Mesenchymal stem cell (in vitro differentiated cells and primary cell): Measurements from ENCODE around the gene NACC2.

Experiments used
- DNase-seq: peaks from one replicate; pipeline ENCODE4 v3.0.0-alpha.2; 2013
- H2AFZ ChIP-seq: one replicate; pipeline ENCODE4 v1.6.1; 2013; ENCODE audit warnings: low read depth, mild to moderate bottlenecking, control low read depth, inconsistent platforms, low read length, moderate library complexity
- H2AK5ac ChIP-seq: 2 replicates; pipeline ENCODE4 v1.6.1; 2013; ENCODE audit warnings: low read length, moderate library complexity, mild to moderate bottlenecking, inconsistent platforms; ENCODE audit not compliant: severe bottlenecking
- H2BK120ac ChIP-seq: one replicate; pipeline ENCODE4 v1.6.1; 2013; ENCODE audit warnings: low read depth, mild to moderate bottlenecking, inconsistent platforms, low read length, moderate library complexity
- H2BK12ac ChIP-seq, 2 experiments: one replicate each; pipeline ENCODE4 v1.6.1; 2013; ENCODE audit warnings: inconsistent platforms in 2 of 2, low read length in 2 of 2, mild to moderate bottlenecking in 2 of 2, moderate library complexity in 2 of 2, control low read depth in 1 of 2
- H2BK15ac ChIP-seq: one replicate; pipeline ENCODE4 v1.6.1; 2013; ENCODE audit warnings: mild to moderate bottlenecking, low read depth, inconsistent platforms; ENCODE audit not compliant: poor library complexity, severe bottlenecking
- H2BK5ac ChIP-seq: 2 replicates; pipeline ENCODE4 v1.6.1; 2013; ENCODE audit warnings: low read depth, mild to moderate bottlenecking, low read length, control low read depth, inconsistent platforms; ENCODE audit not compliant: poor library complexity, severe bottlenecking
- H3K14ac ChIP-seq, 2 experiments: one replicate each; pipeline ENCODE4 v1.6.1; 2013; ENCODE audit warnings: inconsistent platforms in 2 of 2, low read length in 2 of 2, control low read depth in 1 of 2, mild to moderate bottlenecking in 1 of 2, moderate library complexity in 1 of 2
- H3K18ac ChIP-seq, 2 experiments: one replicate each; pipeline ENCODE4 v1.6.1; 2013; ENCODE audit warnings: inconsistent platforms in 2 of 2, low read length in 2 of 2, control low read depth in 1 of 2, low read depth in 1 of 2, mild to moderate bottlenecking in 1 of 2
- H3K23ac ChIP-seq, 2 experiments: one replicate each; pipeline ENCODE4 v1.6.1; 2013; ENCODE audit warnings: inconsistent platforms in 2 of 2, low read length in 2 of 2, mild to moderate bottlenecking in 2 of 2, moderate library complexity in 2 of 2, control low read depth in 1 of 2
- H3K27ac ChIP-seq: 2 replicates; pipeline ENCODE4 v1.5.1; 2013; ENCODE audit warnings: mild to moderate bottlenecking, moderate library complexity, low read length, control low read depth, inconsistent platforms; ENCODE audit not compliant: poor library complexity, severe bottlenecking
- H3K27me3 ChIP-seq, 2 experiments: 2 replicates each; pipeline versions ENCODE4 v1.6.1 to v1.7.0; 2013; ENCODE audit warnings: low read length in 2 of 2, mild to moderate bottlenecking in 2 of 2, moderate library complexity in 2 of 2, control low read depth in 1 of 2, inconsistent platforms in 1 of 2; ENCODE audit not compliant: control insufficient read depth in 1 of 2, insufficient read depth in 1 of 2
- H3K36me3 ChIP-seq, 2 experiments: 2 replicates each; pipeline versions ENCODE4 v1.6.1 to v1.7.0; 2013; ENCODE audit warnings: low read length in 2 of 2, control low read depth in 1 of 2, inconsistent platforms in 1 of 2, low read depth in 1 of 2, mild to moderate bottlenecking in 1 of 2; ENCODE audit not compliant: insufficient read depth in 2 of 2, control insufficient read depth in 1 of 2
- H3K4ac ChIP-seq, 2 experiments: one replicate each; pipeline ENCODE4 v1.6.1; 2013; ENCODE audit warnings: inconsistent platforms in 2 of 2, low read length in 2 of 2, mild to moderate bottlenecking in 2 of 2, moderate library complexity in 2 of 2, control low read depth in 1 of 2, low read depth in 1 of 2
- H3K4me1 ChIP-seq: 2 replicates; pipeline ENCODE4 v1.6.1; 2013; ENCODE audit warnings: low read depth, low read length, control low read depth; ENCODE audit not compliant: control insufficient read depth, insufficient read depth
- H3K4me2 ChIP-seq: 2 replicates; pipeline ENCODE4 v1.6.1; 2013; ENCODE audit warnings: low read length, mild to moderate bottlenecking, inconsistent platforms; ENCODE audit not compliant: poor library complexity, severe bottlenecking
- H3K4me3 ChIP-seq, 2 experiments: 2 replicates each; pipeline versions ENCODE4 v1.5.1 to v1.7.0; 2013; ENCODE audit warnings: low read length in 2 of 2, mild to moderate bottlenecking in 2 of 2, control low read depth in 1 of 2, low read depth in 1 of 2; ENCODE audit not compliant: insufficient read depth in 1 of 2
- H3K79me1 ChIP-seq: replicated peaks from 2 replicates; pipeline ENCODE4 v1.6.1; 2013; ENCODE audit warnings: mild to moderate bottlenecking, control low read depth, low read length, inconsistent platforms; ENCODE audit not compliant: poor library complexity, severe bottlenecking
- H3K9ac ChIP-seq: 2 replicates; pipeline ENCODE4 v1.7.0; 2013; ENCODE audit warnings: mild to moderate bottlenecking, low read length, moderate library complexity
- H3K9me3 ChIP-seq: 2 replicates; pipeline ENCODE4 v1.7.0; 2013; ENCODE audit warnings: mild to moderate bottlenecking, low read length; ENCODE audit not compliant: control insufficient read depth
- H4K8ac ChIP-seq: one replicate; pipeline ENCODE4 v1.6.1; 2013; ENCODE audit warnings: inconsistent platforms, mild to moderate bottlenecking, low read length, moderate library complexity
- H4K91ac ChIP-seq: one replicate; pipeline ENCODE4 v1.6.1; 2013; ENCODE audit warnings: mild to moderate bottlenecking, low read length, inconsistent platforms
- WGBS: methylation state at CpG from one replicate; pipeline ENCODE4 v1.1.7; 2013; ENCODE audit warnings: mixed read lengths; 5-methylcytosine and 5-hydroxymethylcytosine counted together

Gene NACC2

GRCh38 chr9:136055715-136056545 lies 39.2 kb downstream of the NACC2 start:
- peaks cover 58% of the 10 kb centered on the region for H3K4me1 ChIP-seq
- no peak for DNase-seq
- H3K27me3 ChIP-seq: no peaks in the 10 kb centered on the region
- no peaks in the 10 kb centered on the region for H3K9me3 ChIP-seq
- peaks cover 48% of the 10 kb centered on the region for H3K79me1 ChIP-seq
- peak overlapping the region; percentile 40 for H4K8ac ChIP-seq
- H2BK120ac ChIP-seq: peak overlapping the region; percentile 9
- 86% methylated on average over 30 of the region's 30 CpGs for WGBS
- no peak overlapping the region for H3K4ac ChIP-seq
- H3K18ac ChIP-seq: no peak overlapping the region
- H3K14ac ChIP-seq: no peak overlapping the region
- no peak overlapping the region for H2AFZ ChIP-seq
- no peak overlapping the region for H3K9ac ChIP-seq
- no peak overlapping the region for H2BK5ac ChIP-seq
- no peak overlapping the region for H3K4me3 ChIP-seq
- H2BK12ac ChIP-seq: peak overlapping the region in 1 of 2 experiments; percentile 15
- no peak overlapping the region for H4K91ac ChIP-seq
- H3K27ac ChIP-seq: no peak overlapping the region
- H2BK15ac ChIP-seq: no peak overlapping the region
- H3K23ac ChIP-seq: peak overlapping the region in 1 of 2 experiments; percentile 49
- H3K36me3 ChIP-seq: peaks cover 0 to 46% of the 10 kb centered on the region in 2 experiments
- no peak overlapping the region for H3K4me2 ChIP-seq
- no peak overlapping the region for H2AK5ac ChIP-seq

DNA sequence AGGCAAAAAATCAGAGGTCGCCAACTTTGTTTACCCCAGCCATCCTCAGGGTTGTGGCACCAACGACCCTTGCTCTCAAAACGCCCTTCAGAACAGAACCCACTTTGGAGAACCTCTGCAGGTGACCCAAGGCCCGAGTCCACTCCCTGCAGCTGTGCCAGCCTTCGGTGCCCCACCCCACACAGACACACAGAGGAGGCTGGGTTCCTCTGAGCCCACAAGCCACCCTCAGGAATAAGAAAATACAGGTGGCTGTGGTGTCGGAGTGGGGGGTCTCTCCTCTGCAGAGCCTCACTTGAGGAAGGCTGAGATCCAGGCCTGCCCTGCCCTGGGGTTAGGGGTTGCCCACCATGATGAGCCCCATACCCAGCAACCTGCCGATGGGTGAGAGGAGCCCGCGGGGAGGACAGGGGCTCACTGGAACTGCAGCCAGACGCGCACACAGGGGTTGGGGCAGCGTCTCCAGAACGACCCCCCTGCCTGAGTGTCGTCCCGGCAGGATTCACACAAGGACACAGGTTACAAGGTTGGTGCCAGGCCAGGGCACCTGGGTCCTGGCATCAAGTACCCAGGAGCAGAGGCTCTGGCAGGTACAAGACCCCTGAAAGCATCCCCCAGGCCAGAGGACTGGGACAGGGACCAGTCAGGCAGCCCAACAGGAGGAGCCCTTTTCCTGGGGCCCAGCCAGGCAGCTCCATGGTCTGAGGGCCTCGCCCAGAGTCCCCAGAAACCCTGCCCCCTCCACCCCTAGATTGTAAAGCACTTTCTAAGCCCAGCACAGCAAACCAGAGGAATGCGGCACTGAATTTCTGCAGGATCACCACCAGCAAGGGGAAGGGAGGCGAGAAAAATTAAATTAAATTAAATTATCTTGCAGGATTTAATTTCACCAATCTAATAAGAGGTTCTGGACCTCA lies 40.0 kb downstream of the NACC2 start:
- Histone ChIP-seq H3K4me2 (no peak overlapping the region), H2AFZ (no peak overlapping the region), H3K18ac (peak overlapping the region in 1 of 2 experiments; percentile 37), H3K4me3 (no peak overlapping the region), H3K14ac (no peak overlapping the region), H3K9me3 (no peaks in the 10 kb centered on the region), H2BK120ac (no peak overlapping the region), H2AK5ac (peak overlapping the region; percentile 65), H3K79me1 (peaks cover 42% of the 10 kb centered on the region), H3K27ac (no peak overlapping the region), H3K23ac (no peak overlapping the region), H3K27me3 (no peaks in the 10 kb centered on the region), H3K4ac (peak overlapping the region in 1 of 2 experiments; percentile 10), H3K4me1 (peaks cover 63% of the 10 kb centered on the region), H3K9ac (no peak overlapping the region), H4K8ac (no peak overlapping the region), H2BK15ac (peak overlapping the region; percentile 52), H2BK12ac (peak overlapping the region in 1 of 2 experiments; percentile 6), H2BK5ac (no peak overlapping the region), H3K36me3 (peaks cover 0 to 43% of the 10 kb centered on the region in 2 experiments), H4K91ac (peak overlapping the region; percentile 67)
- DNase-seq: no peak
- WGBS: 94% methylated on average over 16 of the region's 18 CpGs

GRCh38 chr9:136054146-136054545 lies 40.9 kb downstream of the NACC2 start:
- H3K4me1 ChIP-seq: peaks cover 62% of the 10 kb centered on the region
- H3K4ac ChIP-seq: peak overlapping the region in 1 of 2 experiments; percentile 42
- H2BK12ac ChIP-seq: peak overlapping the region in 1 of 2 experiments; percentile 67
- no peak overlapping the region for H2BK5ac ChIP-seq
- H3K4me2 ChIP-seq: no peak overlapping the region
- H2BK120ac ChIP-seq: no peak overlapping the region
- peaks cover 41% of the 10 kb centered on the region for H3K79me1 ChIP-seq
- peak overlapping the region in 1 of 2 experiments; percentile 14 for H3K4me3 ChIP-seq
- no peak overlapping the region for H4K8ac ChIP-seq
- H3K27ac ChIP-seq: no peak overlapping the region
- no peak overlapping the region for H2BK15ac ChIP-seq
- H2AK5ac ChIP-seq: peak overlapping the region; percentile 4
- H3K9ac ChIP-seq: no peak overlapping the region
- no peak overlapping the region for H3K23ac ChIP-seq
- H3K14ac ChIP-seq: peak overlapping the region in 1 of 2 experiments; percentile 18
- WGBS: 95% methylated on average over 12 of the region's 12 CpGs
- H2AFZ ChIP-seq: no peak overlapping the region
- no peaks in the 10 kb centered on the region for H3K9me3 ChIP-seq
- peak overlapping the region in 1 of 2 experiments; percentile 79 for H3K18ac ChIP-seq
- peaks cover 0 to 45% of the 10 kb centered on the region in 2 experiments for H3K36me3 ChIP-seq
- no peak for DNase-seq
- H4K91ac ChIP-seq: peak overlapping the region; percentile 44
- H3K27me3 ChIP-seq: no peaks in the 10 kb centered on the region
